Skeletal muscle satellite cell (primary cell): ENCODE data around the gene GRK2.

Experiments used
- H3K27me3 ChIP-seq: 2 replicates; pipeline ENCODE4 v1.7.0; 2013; ENCODE audit warnings: low read length; ENCODE audit not compliant: control insufficient read depth, insufficient read depth
- H3K36me3 ChIP-seq: 2 replicates; pipeline ENCODE4 v1.7.0; 2013; ENCODE audit warnings: mild to moderate bottlenecking, control low read depth, low read length; ENCODE audit not compliant: insufficient read depth
- H3K4me1 ChIP-seq: 2 replicates; pipeline ENCODE4 v1.7.0; 2013; ENCODE audit warnings: low read length; ENCODE audit not compliant: control insufficient read depth, insufficient read depth
- H3K4me2 ChIP-seq: 2 replicates; pipeline ENCODE4 v1.7.0; 2013; ENCODE audit warnings: mild to moderate bottlenecking, low read length
- H3K4me3 ChIP-seq: 2 replicates; pipeline ENCODE4 v1.7.0; 2013; ENCODE audit warnings: low read length
- H3K9ac ChIP-seq: 2 replicates; pipeline ENCODE4 v1.7.0; 2013; ENCODE audit warnings: mild to moderate bottlenecking, low read depth, low read length, moderate library complexity
- H3K9me3 ChIP-seq: replicated peaks from 2 replicates; pipeline ENCODE4 v1.7.0; 2013; ENCODE audit warnings: mild to moderate bottlenecking, control low read depth, low read length

Gene GRK2

DNA sequence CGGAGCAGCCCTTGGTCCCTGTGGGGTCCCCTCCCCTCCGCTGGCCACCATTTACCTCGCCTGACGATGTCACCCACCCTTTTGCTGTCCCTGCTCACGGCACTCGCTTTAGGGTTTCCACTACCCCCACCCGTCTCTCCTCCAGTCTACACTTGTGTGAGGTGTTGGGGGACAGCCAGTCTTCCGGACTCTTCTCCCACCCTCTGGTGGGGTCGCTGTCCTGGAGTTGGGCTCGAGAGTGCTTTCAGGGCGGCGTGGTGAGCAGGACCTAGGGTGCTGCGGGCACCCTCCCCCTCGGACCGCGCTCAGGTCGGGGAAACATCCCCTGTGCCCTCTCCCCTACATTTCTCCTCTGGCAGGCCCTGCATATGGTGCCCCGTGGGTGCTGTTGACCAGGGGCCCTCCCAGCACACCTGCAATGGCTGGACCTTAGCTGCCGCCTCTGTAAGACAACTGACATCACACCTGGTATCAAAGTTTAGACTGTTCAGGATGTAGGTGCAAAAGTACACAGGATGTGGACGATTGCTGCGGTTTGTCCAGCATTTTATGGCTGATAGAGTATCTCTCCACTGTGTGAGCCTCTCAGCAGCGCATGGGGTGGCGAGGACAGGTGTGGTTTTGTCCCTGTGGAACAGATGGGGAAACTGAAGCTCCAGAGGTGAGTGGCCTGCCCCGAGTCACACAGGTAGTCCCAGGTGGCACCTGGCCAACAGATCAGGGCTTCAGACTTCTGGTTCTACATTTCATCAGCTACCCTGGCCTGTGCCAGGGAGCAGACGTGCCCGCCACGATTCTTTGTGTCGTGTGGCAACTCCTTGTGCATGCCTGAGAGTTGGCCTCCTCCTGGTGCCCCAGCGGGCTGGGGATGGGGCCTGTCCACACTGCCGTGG is 1.2 kb downstream of the GRK2 start:
- Histone ChIP-seq H3K9ac (peak overlapping the region; percentile 88), H3K27me3 (no peaks in the 10 kb centered on the region), H3K36me3 (peaks cover 8% of the 10 kb centered on the region), H3K4me2 (peak overlapping the region; percentile 98), H3K9me3 (no peaks in the 10 kb centered on the region), H3K4me3 (peak overlapping the region; percentile 93), H3K4me1 (peaks cover 67% of the 10 kb centered on the region)

DNA sequence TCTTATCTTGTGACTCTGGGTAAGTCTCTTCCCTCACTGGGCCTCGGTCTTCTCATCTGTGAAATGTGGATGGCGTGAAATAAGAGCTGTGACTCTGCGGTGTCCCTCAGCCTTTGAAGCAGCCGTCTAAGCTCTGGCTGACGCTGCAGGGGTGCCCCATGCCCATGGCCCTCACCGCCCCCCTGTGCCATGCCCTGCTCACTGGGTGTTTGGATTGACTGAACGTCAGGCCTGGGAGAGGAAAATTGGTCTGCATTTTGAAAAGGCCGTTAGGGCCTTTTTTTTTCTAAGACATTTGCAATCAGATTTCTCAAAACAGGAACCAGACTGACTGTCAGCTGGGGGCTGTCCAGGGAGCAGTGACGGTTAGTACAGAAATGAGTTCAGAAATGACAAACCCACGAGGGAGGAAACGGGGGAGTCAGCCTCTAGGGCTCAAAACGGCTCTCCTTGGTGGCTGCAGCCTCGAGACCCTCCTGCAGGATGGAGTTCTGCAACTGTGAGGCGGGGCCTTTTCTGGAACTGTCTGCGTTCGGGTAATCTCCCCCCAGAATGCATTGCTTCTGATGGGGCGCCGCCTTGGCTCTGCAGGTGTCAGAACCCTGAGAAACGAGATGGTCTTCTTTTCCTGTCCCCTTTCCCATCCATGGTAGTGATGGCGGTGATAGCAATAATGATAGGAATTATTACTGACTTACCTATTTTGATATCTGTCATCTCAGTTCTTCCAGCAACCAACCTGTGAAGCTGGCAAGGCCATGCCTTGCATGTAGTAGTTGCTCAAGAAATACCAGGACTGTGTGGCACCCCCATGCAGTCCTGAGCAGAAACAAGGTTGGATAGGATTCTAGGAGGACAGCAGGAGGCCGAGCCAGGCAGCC is 2.0 kb downstream of the GRK2 start:
- peak overlapping the region; percentile 93 for H3K4me3 ChIP-seq
- peaks cover 68% of the 10 kb centered on the region for H3K4me1 ChIP-seq
- H3K36me3 ChIP-seq = peaks cover 11% of the 10 kb centered on the region
- peak overlapping the region; percentile 88 for H3K9ac ChIP-seq
- peak overlapping the region; percentile 98 for H3K4me2 ChIP-seq
- H3K27me3 ChIP-seq = no peaks in the 10 kb centered on the region
- H3K9me3 ChIP-seq = no peaks in the 10 kb centered on the region

DNA sequence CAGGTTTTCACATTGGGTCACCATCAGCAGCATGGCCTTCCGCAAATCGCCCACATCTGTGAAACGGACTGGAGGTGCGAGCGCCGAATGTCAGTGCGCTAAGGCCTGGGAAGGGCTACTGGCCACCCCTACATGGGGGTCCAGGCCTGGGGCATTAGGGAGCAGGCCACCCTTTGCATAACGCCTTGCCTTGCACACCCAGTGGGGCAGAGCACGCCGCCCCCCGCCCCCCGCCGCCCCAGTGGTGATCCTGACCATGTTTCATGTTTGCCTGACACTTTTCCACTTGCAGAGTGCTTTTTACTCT is 2.6 kb downstream of the GRK2 start:
- Histone ChIP-seq H3K36me3 (peaks cover 11% of the 10 kb centered on the region), H3K9ac (no peak overlapping the region), H3K4me1 (peaks cover 68% of the 10 kb centered on the region), H3K4me3 (no peak overlapping the region), H3K27me3 (no peaks in the 10 kb centered on the region), H3K9me3 (no peaks in the 10 kb centered on the region), H3K4me2 (peak overlapping the region; percentile 68)

DNA sequence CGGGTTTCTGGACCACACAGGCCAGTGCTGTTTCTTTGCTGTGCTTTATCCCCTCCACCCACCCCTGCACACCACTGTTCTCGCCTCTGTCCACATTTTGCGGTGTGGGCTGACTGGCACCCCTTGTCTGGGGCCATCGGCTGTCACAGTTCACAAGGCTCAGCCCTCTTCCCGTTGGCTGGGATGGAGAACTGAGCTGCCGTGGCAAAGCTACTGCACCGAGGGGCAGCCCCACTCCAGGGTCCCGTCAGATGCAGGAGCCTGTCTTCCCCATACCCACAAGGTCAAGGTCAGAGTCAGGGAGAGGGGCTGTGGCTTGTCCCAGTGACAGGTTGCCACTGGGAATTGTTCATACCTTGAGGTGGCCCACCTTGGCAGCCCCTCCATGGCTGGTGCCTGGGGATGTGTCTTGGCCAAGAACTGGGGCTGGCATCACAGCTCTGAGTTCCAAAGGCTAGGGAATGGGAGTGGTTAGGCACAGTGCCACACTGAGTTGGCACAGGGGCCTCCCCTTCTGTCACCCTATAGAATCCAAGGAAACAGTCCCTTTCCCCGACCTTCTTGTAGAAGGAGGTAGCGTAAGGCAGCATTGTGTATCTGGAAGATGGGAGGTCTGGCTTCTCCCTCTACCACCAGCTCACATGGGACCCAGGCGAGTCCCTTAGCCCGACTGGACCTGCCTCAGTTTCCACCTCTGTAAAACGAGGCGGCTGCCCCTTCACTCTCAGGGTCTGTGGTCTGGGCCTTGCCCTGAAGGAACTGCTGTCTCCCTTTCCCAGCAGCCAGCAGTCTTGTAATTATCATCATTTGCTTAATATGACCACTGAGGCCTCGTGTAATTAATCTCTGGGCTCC is 3.4 kb downstream of the GRK2 start:
- Histone ChIP-seq H3K9ac (peak overlapping the region; percentile 28), H3K4me1 (peaks cover 69% of the 10 kb centered on the region), H3K4me2 (peak overlapping the region; percentile 68), H3K4me3 (peak overlapping the region; percentile 27), H3K9me3 (no peaks in the 10 kb centered on the region), H3K27me3 (no peaks in the 10 kb centered on the region), H3K36me3 (peaks cover 11% of the 10 kb centered on the region)

DNA sequence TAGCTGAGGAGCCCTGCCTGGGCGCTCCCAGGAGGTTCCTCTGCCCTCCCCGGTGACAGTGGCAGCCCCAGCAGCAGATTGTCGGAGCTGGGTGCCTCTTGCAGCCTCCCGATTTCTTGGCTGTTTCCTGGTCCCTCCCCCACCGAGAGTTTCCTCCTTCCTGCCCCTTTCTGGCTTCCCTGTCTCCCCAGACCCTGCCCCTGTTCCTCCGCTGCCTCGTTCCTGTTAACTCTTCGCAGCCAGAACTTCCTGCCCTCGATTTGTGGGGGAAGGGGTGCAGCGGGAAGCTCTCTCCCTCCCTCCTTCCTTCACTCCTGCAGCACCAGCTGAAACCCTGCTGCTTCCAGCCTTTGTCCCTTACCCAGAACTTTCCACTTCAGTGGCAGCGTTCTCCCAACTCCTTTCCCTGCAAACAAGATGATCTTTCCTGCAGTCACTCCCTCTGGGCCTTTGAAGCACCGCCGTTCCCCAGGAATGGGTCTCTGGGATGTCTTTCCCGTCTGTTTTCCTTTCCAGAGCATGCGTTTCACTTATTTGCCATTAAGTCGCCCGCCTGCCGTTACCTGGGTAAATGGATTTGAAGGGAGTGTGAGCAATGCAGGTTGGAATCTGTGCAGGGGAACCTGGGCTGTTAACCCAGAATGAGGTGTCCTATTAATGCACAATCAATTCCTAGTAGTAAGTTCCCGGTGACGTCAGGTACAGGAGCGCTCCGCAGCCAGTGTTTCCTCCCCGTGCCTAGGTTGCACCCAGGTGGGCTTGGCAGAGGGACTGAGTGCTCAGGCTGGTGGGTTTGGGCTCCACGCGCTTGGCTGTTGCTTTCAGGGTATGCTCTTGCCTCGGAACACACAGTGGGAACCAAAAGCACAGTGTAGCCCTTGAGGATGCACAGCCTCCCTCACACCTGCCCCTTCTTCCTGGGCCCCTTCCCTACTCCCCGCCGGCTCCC is 4.3 kb downstream of the GRK2 start:
- Histone ChIP-seq H3K9me3 (no peaks in the 10 kb centered on the region), H3K27me3 (no peaks in the 10 kb centered on the region), H3K36me3 (peaks cover 11% of the 10 kb centered on the region), H3K4me2 (peak overlapping the region; percentile 68), H3K4me1 (peaks cover 69% of the 10 kb centered on the region), H3K9ac (peak overlapping the region; percentile 28), H3K4me3 (peak overlapping the region; percentile 27)

DNA sequence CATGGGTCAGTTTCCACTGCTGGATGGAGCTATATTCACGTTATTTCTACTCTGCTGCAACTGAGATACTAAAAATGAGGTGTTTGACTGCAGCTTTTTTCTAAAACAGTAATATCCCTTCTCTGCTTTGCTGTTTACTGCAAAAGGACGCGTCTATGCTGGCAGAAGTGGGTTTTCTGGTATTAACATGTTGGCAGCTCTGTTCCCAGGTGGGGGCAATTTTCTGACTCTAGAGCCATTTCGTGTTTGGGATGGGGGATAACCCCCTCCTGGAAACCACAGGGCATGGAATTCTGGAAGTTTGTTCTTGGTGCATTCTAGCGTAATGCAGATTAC is 4.9 kb downstream of the GRK2 start:
- Histone ChIP-seq H3K4me1 (peaks cover 68% of the 10 kb centered on the region), H3K9me3 (no peaks in the 10 kb centered on the region), H3K4me3 (no peak overlapping the region), H3K27me3 (no peaks in the 10 kb centered on the region), H3K9ac (no peak overlapping the region), H3K36me3 (peaks cover 11% of the 10 kb centered on the region), H3K4me2 (no peak overlapping the region)

DNA sequence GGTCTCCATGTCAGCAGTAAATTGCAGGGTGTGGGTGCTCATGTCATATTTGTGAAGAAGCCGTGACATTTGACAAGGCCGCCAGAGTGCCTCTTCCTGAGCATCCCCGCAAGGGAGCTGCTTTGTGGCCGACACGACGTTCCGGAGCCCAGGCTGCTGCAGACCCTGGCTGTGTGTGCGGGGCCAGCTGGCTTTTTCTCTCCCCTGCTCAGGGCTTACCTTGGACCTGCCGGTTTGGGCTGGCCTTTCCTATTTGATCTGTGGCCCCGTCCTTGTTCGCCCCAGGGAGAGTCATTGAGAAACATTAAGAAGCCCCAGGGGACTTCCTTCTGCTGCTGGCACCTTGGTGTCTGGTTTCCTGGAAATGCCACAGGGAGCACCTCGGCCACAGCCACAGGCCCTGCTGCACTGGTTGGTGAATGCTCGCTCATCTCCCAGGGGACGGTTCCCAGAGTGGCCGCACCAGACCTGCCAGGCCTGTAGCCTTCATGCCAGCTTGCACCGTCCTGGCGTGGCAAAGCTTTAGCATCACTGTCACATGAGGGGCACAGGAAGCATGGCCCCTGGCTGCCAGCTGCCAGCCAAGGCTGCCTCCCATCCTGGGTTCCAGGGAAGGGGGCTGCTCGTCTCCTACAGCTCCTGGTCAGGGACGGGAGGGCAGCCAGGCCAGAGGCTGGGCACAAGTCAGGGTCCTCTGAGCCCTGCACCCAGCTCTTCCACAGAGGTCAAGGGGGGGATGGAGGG is 5.4 kb downstream of the GRK2 start:
- H3K27me3 ChIP-seq = no peaks in the 10 kb centered on the region
- peak overlapping the region; percentile 12 for H3K9ac ChIP-seq
- peaks cover 11% of the 10 kb centered on the region for H3K36me3 ChIP-seq
- no peaks in the 10 kb centered on the region for H3K9me3 ChIP-seq
- peaks cover 73% of the 10 kb centered on the region for H3K4me1 ChIP-seq
- peak overlapping the region; percentile 25 for H3K4me2 ChIP-seq
- H3K4me3 ChIP-seq = no peak overlapping the region

DNA sequence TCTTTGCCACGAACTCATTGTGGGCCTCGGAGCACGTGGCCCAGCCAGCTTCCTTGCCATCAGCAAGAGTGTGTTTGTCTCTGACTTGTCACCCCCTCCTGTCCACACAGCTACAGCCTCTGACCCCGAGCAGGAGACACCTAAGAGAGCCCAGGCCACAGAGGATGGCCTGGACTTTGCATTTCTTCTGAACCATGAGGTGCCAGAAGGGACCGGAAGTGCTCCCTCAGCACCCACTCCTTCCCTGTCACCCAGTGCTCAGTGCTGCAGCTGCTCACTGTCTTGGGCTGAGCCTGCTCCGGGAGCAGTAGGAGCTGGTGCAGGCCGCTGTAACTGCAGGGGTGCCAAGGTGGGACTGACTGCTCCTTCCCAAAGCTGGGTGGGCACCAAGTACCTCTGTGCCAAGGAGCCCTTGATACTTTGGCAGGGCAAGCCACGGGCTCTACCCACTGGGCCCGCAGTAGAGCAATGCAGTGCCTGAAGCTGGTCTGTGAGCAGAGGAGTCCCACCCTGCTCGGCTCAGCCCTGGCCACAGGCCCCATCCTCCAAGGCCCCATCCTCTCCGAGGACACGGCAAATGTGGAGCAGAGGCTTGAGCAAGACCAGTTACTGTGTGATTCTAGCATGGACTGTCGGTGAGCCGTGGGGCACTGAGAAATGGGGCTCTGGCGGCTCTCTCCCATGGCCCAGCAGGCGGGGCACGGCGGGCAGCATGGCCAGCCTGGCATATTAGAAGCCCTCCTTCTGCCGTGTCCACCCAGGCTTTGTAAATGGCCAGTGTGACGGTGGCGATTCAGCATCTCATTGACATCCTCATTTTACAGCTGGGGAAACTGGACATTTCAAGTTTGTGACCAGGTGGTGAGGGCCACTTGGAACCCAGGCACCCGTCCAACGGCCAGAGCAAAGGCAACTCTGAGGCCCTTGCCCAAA is 6.3 kb downstream of the GRK2 start:
- H3K36me3 ChIP-seq = peaks cover 11% of the 10 kb centered on the region
- H3K4me2 ChIP-seq = peak overlapping the region; percentile 19
- H3K4me3 ChIP-seq = no peak overlapping the region
- H3K4me1 ChIP-seq = peaks cover 77% of the 10 kb centered on the region
- no peaks in the 10 kb centered on the region for H3K27me3 ChIP-seq
- peak overlapping the region; percentile 12 for H3K9ac ChIP-seq
- no peaks in the 10 kb centered on the region for H3K9me3 ChIP-seq

DNA sequence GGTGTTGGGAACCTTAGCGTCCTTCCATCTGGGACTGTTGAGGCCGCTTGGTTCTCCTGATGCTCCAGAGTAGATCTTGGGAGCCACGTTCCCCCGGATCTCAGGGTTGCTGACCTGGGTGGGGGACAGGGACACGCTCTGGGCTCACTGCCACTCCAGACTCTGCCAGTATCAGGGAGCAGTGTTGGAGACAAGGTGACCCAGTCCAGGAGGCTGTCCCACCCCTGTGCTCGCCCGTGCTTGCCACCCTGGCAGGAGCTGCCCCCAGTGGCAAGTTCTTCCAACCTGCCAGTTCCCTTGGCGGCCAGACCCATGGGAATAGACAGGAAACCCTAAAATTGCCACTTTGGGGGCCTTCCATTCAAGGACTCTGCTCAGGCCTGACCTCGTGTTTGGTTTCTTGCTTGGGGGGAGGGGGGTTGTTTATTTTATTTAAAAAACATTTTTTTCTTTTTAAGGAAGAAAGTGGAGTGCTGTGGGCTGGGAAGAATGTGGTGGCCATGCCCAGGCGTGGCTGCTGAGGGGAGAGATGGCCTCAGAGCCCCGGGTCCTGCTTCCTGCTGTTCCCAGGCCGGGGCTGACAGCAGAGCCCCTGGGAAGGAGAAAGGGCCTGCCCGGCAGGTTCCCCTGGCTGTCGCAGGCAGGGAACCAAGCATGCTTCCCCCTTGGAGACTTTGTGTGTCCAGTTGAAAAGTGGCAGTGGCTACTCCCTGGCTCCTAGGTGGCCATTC is 7.2 kb downstream of the GRK2 start:
- no peaks in the 10 kb centered on the region for H3K9me3 ChIP-seq
- H3K36me3 ChIP-seq = peaks cover 7% of the 10 kb centered on the region
- peaks cover 74% of the 10 kb centered on the region for H3K4me1 ChIP-seq
- H3K4me3 ChIP-seq = no peak overlapping the region
- no peak overlapping the region for H3K9ac ChIP-seq
- peak overlapping the region; percentile 19 for H3K4me2 ChIP-seq
- no peaks in the 10 kb centered on the region for H3K27me3 ChIP-seq
